ENCODE results near the gene STT3A. TPM values are rescaled to one million over a fixed set of nuclear protein-coding genes. Genes with fewer than 3 reads are reported as not detected.

The STT3A gene
- total RNA-seq, 1 experiment from 2014 or later = 229 TPM

DNA sequence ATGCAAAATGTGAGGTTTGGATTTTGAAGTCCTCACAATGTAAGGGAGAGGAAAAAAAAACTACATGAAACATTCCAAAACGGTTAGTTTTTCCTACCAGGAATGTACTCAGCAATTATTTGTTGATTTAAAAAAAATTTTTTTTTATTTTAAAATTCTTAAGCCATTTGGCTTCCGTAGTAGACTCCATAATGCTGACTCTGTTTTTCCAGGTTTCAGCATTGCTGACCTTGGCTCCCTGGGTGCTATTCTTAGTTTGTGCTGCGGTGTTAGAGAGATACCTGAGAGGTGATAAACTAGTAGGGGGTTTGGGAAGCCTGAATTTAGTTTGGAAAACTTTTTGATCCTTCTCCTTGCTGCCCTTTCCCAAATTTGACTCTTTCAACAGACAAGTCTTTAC lies 10.6 kb downstream of the STT3A start:
- intact Hi-C loops (cut with micrococcal nuclease; ENCODE audit: unreplicated experiment) (no loop called here), in situ Hi-C loops (cut with HindIII; ENCODE audit: low pct_unique_long_range_greater_than_20kb, low sequenced_read_pairs) (no loop called here)
- H3K27me3 ChIP-seq (ENCODE audit: control insufficient read depth, insufficient read depth, low read length) = no peaks in the 10 kb centered on the region
- H3K4me1 ChIP-seq (ENCODE audit: control insufficient read depth, insufficient read depth, low read length) = no peaks in the 10 kb centered on the region
- TF ChIP-seq SIN3A (IDR thresholded peaks at IDR 0.05; ENCODE audit: borderline replicate concordance, insufficient read depth, low read depth, low read length) (no peak), POLR2AphosphoS5 (IDR thresholded peaks at IDR 0.05; ENCODE audit: low read depth, low read length) (no peak), TCF7L2 (IDR thresholded peaks at IDR 0.05; ENCODE audit: low read depth, low read length) (no peak)
- TF ChIP-seq, protein P1, sequence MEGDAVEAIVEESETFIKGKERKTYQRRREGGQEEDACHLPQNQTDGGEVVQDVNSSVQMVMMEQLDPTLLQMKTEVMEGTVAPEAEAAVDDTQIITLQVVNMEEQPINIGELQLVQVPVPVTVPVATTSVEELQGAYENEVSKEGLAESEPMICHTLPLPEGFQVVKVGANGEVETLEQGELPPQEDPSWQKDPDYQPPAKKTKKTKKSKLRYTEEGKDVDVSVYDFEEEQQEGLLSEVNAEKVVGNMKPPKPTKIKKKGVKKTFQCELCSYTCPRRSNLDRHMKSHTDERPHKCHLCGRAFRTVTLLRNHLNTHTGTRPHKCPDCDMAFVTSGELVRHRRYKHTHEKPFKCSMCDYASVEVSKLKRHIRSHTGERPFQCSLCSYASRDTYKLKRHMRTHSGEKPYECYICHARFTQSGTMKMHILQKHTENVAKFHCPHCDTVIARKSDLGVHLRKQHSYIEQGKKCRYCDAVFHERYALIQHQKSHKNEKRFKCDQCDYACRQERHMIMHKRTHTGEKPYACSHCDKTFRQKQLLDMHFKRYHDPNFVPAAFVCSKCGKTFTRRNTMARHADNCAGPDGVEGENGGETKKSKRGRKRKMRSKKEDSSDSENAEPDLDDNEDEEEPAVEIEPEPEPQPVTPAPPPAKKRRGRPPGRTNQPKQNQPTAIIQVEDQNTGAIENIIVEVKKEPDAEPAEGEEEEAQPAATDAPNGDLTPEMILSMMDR (IDR thresholded peaks at IDR 0.05) = no peak
- TF ChIP-seq, protein P2, sequence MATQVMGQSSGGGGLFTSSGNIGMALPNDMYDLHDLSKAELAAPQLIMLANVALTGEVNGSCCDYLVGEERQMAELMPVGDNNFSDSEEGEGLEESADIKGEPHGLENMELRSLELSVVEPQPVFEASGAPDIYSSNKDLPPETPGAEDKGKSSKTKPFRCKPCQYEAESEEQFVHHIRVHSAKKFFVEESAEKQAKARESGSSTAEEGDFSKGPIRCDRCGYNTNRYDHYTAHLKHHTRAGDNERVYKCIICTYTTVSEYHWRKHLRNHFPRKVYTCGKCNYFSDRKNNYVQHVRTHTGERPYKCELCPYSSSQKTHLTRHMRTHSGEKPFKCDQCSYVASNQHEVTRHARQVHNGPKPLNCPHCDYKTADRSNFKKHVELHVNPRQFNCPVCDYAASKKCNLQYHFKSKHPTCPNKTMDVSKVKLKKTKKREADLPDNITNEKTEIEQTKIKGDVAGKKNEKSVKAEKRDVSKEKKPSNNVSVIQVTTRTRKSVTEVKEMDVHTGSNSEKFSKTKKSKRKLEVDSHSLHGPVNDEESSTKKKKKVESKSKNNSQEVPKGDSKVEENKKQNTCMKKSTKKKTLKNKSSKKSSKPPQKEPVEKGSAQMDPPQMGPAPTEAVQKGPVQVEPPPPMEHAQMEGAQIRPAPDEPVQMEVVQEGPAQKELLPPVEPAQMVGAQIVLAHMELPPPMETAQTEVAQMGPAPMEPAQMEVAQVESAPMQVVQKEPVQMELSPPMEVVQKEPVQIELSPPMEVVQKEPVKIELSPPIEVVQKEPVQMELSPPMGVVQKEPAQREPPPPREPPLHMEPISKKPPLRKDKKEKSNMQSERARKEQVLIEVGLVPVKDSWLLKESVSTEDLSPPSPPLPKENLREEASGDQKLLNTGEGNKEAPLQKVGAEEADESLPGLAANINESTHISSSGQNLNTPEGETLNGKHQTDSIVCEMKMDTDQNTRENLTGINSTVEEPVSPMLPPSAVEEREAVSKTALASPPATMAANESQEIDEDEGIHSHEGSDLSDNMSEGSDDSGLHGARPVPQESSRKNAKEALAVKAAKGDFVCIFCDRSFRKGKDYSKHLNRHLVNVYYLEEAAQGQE (IDR thresholded peaks at IDR 0.05; ENCODE audit: insufficient read depth in 1 of 2, low read depth in 2 of 2, low read length in 1 of 2) = no peak
- ChIA-PET POLR2A (interaction anchor here (0.7 kb wide), 1 partner anchor 18 kb away, joined by 3 read pairs; no protein-coding TSS in a partner anchor), CTCF (no interaction called here)
- no peak for ATAC-seq
- no peak overlapping the region for H3K27ac ChIP-seq (ENCODE audit: low read length)
- no peak overlapping the region for H3K4me3 ChIP-seq (ENCODE audit: low read depth in 2 of 2, low read length in 2 of 2)
- H3K9me3 ChIP-seq (ENCODE audit: control insufficient read depth, insufficient read depth, low read depth, low read length) = no peaks in the 10 kb centered on the region
- DNase-seq (ENCODE audit: low read depth, low spot score) = no peak
- no TSS peak for BruUV-seq (replicated peaks)
- peaks cover 62% of the 10 kb centered on the region for H3K36me3 ChIP-seq (ENCODE audit: control insufficient read depth, insufficient read depth, low read length)

DNA sequence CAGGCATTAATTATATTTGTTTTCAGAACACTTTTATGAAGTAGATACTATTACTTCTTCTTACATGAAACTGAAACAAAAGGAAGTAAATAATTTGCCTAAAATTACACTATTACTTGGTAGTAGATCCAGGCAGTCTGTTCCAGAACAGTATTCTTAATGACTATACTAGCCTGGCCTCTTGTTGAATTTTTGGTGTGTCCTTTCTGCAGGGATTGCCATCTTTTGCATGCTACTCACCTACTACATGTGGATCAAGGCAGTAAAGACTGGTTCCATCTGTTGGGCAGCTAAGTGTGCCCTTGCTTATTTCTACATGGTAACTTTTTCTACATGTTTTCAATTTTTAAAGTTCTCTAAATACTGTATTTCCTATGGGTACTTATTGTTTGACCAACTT lies 12.8 kb downstream of the STT3A start:
- no peak for DNase-seq (ENCODE audit: low read depth, low spot score)
- no peak for TF ChIP-seq SIN3A (IDR thresholded peaks at IDR 0.05; ENCODE audit: borderline replicate concordance, insufficient read depth, low read depth, low read length)
- TF ChIP-seq POLR2AphosphoS5 (IDR thresholded peaks at IDR 0.05; ENCODE audit: low read depth, low read length) = no peak
- TF ChIP-seq, protein P2 (IDR thresholded peaks at IDR 0.05; ENCODE audit: insufficient read depth in 1 of 2, low read depth in 2 of 2, low read length in 1 of 2) = no peak
- no peak for TF ChIP-seq TCF7L2 (IDR thresholded peaks at IDR 0.05; ENCODE audit: low read depth, low read length)
- TF ChIP-seq, protein P1 (IDR thresholded peaks at IDR 0.05) = no peak
- H3K27me3 ChIP-seq (ENCODE audit: control insufficient read depth, insufficient read depth, low read length) = no peaks in the 10 kb centered on the region
- no peak for ATAC-seq
- H3K4me3 ChIP-seq (ENCODE audit: low read depth in 2 of 2, low read length in 2 of 2) = no peak overlapping the region
- in situ Hi-C loops (cut with HindIII; ENCODE audit: low pct_unique_long_range_greater_than_20kb, low sequenced_read_pairs) = no loop called here
- ChIA-PET CTCF (no interaction called here), POLR2A (no interaction called here)
- H3K36me3 ChIP-seq (ENCODE audit: control insufficient read depth, insufficient read depth, low read length) = peaks cover 74% of the 10 kb centered on the region
- H3K4me1 ChIP-seq (ENCODE audit: control insufficient read depth, insufficient read depth, low read length) = no peaks in the 10 kb centered on the region
- intact Hi-C loops (cut with micrococcal nuclease; ENCODE audit: unreplicated experiment) = no loop called here
- no peaks in the 10 kb centered on the region for H3K9me3 ChIP-seq (ENCODE audit: control insufficient read depth, insufficient read depth, low read depth, low read length)
- no peak overlapping the region for H3K27ac ChIP-seq (ENCODE audit: low read length)
- BruUV-seq (replicated peaks) = no TSS peak
